H54 (cell line): Measurements from ENCODE around the gene NDUFC2.
"Not testable (repeated sequence)": the region's sequence is repeated elsewhere in the genome, so short reads cannot be mapped to it uniquely, and the experiment has no call there.

Source experiments
- DNase-seq: peaks from one replicate; pipeline ENCODE4 v3.0.0; 2011; ENCODE audit warnings: low spot score, mixed read lengths; ENCODE audit not compliant: insufficient read length
- FAIRE-seq: peaks from 3 replicates; lab custom pipeline; 2011; peaks lifted over from hg19 to GRCh38; lab: Jason Lieb, UNC
- POLR2A ChIP-seq: IDR thresholded peaks from 2 replicates; pipeline ENCODE4 v1.6.1; 2011; ENCODE audit warnings: low read depth, mild to moderate bottlenecking, low read length

The NDUFC2 gene

DNA sequence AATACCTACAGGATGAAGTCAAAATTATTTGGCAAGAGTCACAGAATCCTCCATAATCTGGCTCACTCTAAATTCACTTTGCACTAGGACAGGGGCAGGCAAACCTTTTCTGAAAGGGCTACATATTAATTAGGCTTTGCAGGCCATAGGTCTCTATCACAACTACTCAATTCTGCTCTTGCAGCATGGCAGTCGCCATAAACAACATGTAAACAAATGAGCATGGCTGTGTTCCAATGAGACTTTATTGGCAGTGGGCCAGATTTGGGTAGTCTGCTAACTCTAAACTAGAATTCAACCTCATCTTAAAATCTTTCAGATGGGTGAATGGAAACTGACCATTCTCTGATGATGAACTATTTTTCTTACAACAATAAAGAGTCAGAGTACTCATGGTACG is 10.2 kb downstream of the NDUFC2 start:
- FAIRE-seq (no peak), DNase-seq (no peak)
- no peak for TF ChIP-seq POLR2A

DNA sequence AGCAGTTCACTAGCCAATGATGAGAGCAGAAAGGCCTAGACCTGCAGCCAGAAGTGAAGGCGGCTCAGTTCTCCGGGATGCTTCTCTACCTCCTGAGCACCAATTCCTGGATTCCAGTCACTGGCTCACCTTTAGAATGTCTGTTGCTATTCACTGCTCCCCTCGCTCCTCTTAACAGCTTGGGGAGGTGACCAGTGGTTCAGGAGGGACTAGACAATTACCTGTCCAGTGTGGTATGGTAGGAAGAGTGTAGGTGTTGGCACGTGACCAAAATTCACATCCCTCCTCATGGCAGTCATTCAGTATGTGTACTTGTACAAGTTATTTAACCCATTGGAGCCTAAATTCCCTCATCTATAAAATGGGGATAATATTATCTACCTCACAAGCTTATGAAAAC is 12.0 kb downstream of the NDUFC2 start:
- TF ChIP-seq POLR2A: no peak
- no peak for DNase-seq
- no peak for FAIRE-seq

DNA sequence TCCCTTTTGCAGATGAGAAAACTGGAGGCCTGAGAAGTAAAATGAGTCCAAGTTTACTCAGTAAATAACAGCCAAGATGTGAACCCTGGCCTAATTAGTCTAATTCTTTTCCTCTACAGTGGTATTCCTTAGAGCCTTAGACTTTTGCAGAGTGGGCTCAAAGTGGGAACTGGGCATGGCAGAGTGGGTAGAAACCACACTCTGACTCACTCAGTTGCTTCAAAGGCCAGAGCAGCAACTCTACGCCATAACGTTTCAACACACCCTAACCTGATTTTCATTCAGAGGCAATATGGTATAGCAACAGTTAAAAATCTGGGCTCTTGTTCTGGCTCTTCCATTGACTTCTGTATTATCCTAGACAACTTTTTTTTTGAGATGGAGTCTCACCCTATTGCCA is 13.2 kb downstream of the NDUFC2 start:
- FAIRE-seq (no peak), DNase-seq (no peak)
- no peak for TF ChIP-seq POLR2A

- FAIRE-seq (no peak), DNase-seq (no peak)
- TF ChIP-seq POLR2A: no peak
These were observed 14.5 kb downstream of the NDUFC2 start for GRCh38 chr11:78065203-78065602.

- DNase-seq (no peak), FAIRE-seq (no peak)
- no peak for TF ChIP-seq POLR2A
These were observed 16.1 kb downstream of the NDUFC2 start, which contains the start of gene THRSP for GRCh38 chr11:78063440-78064181. TSS of gene THRSP (plus strand) at chr11:78063861. CDS start at chr11:78063882, 21 bp downstream.

- FAIRE-seq (no peak), DNase-seq (no peak)
- TF ChIP-seq POLR2A: no peak
These were observed 17.0 kb downstream of the NDUFC2 start for GRCh38 chr11:78062671-78063070.

DNA sequence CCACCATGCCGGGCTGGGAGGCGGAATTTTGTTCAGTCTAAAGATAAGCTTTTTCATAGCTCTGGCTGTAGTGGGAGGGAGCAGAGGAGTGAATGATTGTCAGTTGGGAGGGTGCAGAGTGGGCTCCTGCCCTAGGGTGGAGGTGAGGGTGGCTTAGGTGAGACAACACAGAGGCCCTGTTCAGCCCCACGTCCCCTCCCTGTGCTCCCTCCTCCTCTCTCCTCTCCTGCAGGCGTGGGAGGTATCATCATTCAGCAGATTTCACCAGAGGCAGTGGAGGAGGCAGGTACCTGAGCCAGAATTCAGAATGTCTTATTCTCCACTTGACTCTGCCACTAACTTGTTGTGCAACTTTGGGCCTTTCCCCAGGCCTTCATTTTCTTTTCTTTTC is 17.7 kb downstream of the NDUFC2 start:
- DNase-seq: no peak
- no peak for FAIRE-seq
- no peak for TF ChIP-seq POLR2A

DNA sequence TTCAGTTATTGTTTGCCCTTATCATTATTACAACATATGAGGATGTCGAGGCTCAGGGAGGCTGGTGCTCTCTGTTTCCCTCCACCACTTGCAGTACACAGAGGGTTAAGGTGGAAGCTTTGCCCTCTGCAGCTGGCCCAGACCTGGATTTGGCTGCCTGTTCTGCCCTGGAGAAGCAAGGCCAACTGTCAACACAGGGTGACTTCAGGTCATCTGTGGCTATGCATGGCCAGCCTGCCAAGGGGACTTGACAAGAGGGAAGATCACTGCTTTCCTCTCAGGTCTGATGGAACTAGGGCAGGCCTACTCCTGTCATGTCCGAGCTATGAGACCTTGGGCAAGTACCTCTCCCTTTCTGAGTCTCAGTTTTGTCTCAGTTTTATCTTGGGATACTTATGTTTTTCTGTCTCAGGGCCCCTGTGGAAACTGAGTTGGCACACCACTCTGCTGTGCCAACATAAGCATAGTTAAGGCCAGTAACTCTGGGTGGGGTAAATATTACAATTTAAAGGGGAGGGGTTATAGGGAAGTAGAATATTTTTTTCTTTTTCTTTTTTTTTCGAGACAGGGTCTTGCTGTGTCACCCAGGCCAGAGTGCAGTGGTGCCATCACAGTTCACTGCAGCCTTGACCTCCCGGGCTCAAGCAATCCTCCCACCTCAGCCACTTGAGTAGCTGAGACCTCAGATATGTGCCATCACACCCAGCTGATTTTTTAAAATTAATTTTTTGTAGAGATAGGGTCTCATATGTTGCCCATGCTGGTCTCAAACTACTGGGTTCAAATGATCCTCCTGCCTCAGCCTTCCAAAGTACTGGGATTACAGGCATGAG is 18.4 kb downstream of the NDUFC2 start:
- TF ChIP-seq POLR2A: no peak
- FAIRE-seq: no peak
- no peak for DNase-seq

DNA sequence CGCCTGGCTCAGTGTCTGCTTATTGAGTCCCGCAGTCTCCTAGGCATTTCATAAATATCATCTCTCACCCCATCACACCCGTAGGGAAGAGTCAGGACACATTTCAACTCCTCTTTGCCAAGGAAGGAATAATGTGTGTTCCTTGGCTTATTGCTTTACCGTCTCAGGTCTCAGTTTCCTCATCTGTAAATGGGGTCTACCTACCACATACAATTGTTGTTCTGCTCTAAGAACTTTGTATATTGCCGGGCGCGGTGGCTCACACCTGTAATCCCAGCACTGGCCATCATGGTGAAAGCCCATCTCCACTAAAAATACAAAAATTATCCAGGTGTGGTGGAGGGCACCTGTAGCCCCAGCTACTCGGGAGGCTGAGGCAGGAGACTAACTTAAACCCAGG is 19.1 kb downstream of the NDUFC2 start:
- FAIRE-seq: no peak
- no peak for TF ChIP-seq POLR2A

GRCh38 chr11:78059749-78060328 is 19.8 kb downstream of the NDUFC2 start:
- DNase-seq, FAIRE-seq: not testable (repeated sequence)

More for the DNA sequence above, 19.1 kb downstream of the NDUFC2 start:
- no peak for DNase-seq

DNA sequence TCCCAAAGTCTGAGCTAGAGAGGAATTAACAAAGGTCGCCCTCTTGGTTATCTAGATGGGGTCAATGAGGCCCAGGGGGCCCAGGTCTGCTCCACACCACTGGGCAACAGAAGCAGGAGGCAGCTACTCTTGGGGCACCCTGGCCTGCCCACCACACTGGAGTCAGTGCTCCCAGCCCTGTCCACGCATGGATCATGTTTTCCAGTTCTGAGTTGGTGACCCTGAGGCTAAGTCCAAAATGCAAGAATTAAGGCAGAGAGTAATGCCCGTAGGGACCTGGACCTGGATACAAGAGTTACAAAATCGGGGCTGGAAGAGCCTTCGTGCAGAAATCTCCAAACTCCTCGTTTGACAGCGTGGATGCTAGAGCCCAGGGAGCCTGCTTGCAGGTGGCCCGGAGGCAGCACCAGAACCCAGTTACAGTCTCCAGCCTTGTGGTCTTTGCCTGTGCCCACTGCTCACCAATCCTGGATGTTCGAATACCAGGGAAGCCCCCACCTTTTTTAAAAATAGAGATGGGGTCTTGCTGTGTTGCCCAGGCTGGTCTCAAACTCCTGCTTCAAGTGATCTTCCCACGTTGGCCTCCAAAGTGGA is 22.1 kb downstream of the NDUFC2 start:
- no peak for TF ChIP-seq POLR2A
- no peak for DNase-seq
- FAIRE-seq: no peak

DNA sequence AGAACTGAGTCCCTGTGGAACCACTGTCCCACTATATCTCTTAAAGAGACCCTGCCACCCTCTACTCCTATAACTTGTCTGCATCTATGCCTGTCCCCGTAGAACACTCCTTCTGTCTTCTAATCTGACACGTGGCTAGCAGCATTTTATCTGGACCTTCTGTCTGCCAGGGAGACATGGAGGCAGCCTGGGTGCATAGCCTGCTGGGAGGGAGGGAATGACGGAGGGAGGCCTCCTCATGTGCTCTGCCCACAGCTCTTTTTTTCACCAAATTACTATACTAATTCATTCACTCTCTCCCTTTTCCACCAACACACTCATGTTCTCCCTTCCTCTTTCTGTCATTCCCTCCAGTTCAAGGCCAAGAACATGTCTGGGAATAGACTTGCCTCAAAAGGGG is 23.6 kb downstream of the NDUFC2 start:
- no peak for TF ChIP-seq POLR2A
- no peak for DNase-seq
- FAIRE-seq: no peak

DNA sequence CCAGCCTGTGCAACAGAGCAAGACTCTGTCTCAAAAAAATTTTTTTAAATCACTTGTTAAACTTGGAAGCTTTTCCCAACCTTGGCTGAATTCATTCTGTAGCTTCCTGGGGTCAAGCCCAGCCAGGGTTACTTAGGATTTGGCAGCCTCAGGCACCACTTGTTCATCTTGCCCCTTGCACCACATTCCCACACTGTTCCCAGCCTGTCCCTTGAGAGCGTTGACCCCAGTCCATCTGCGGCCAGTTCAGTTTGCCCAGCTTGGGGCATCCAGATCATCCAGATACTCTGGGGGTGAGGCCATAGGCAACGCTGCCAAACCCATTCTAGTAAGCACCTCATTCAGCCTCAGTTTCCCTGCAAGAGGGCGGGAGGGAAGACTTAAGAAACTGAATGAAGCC is 24.7 kb downstream of the NDUFC2 start:
- FAIRE-seq (no peak), DNase-seq (no peak)
- no peak for TF ChIP-seq POLR2A
